Endodermal cell (in vitro differentiated cells): ENCODE measurements around the gene PTPRN2. TPM values are rescaled to one million over a fixed set of nuclear protein-coding genes. Genes with fewer than 3 reads are reported as not detected.

Experiments used
- DNase-seq: peaks from one replicate; pipeline ENCODE4 v3.0.0-alpha.2; 2017
- H3K27ac ChIP-seq: 2 replicates; pipeline ENCODE4 v1.5.1; 2013; ENCODE audit warnings: mild to moderate bottlenecking, low read depth, low read length, moderate library complexity
- H3K27me3 ChIP-seq: 2 replicates; pipeline ENCODE4 v1.6.1; 2013; ENCODE audit warnings: mild to moderate bottlenecking, low read length, moderate library complexity; ENCODE audit not compliant: insufficient read depth, control insufficient read depth, poor library complexity, severe bottlenecking
- H3K36me3 ChIP-seq: 2 replicates; pipeline ENCODE4 v1.7.0; 2013; ENCODE audit warnings: mild to moderate bottlenecking, low read length, moderate library complexity; ENCODE audit not compliant: control insufficient read depth, insufficient read depth
- H3K4me1 ChIP-seq: one replicate; pipeline ENCODE4 v1.7.0; 2013; ENCODE audit warnings: low read length; ENCODE audit not compliant: control insufficient read depth, insufficient read depth
- H3K4me3 ChIP-seq: 2 replicates; pipeline ENCODE4 v1.5.1; 2013; ENCODE audit warnings: mild to moderate bottlenecking, low read length, moderate library complexity
- H3K9ac ChIP-seq: 2 replicates; pipeline ENCODE4 v1.6.1; 2013; ENCODE audit warnings: mild to moderate bottlenecking, low read length, moderate library complexity; ENCODE audit not compliant: poor library complexity, severe bottlenecking; ENCODE audit errors: extremely low read depth
- H3K9me3 ChIP-seq: 2 replicates; pipeline ENCODE4 v1.6.1; 2013; ENCODE audit warnings: mild to moderate bottlenecking, low read length, moderate library complexity; ENCODE audit not compliant: control insufficient read depth
- H3K27ac Mint-ChIP-seq: 2 replicates; pipeline ENCODE4 v1.8.0; 2020; ENCODE audit warnings: mixed read lengths
- H3K27me3 Mint-ChIP-seq: 2 replicates; pipeline ENCODE4 v1.8.0; 2021; ENCODE audit warnings: mild to moderate bottlenecking, mixed read lengths; ENCODE audit not compliant: insufficient read depth
- H3K36me3 Mint-ChIP-seq: 2 replicates; pipeline ENCODE4 v1.8.0; 2020; ENCODE audit warnings: low read depth, mixed read lengths
- H3K4me1 Mint-ChIP-seq: 2 replicates; pipeline ENCODE4 v1.8.0; 2020; ENCODE audit warnings: mixed read lengths
- H3K4me3 Mint-ChIP-seq: 2 replicates; pipeline ENCODE4 v1.8.0; 2020; ENCODE audit warnings: mild to moderate bottlenecking, moderate library complexity, mixed read lengths
- H3K9me3 Mint-ChIP-seq: 2 replicates; pipeline ENCODE4 v1.8.0; 2020; ENCODE audit warnings: mild to moderate bottlenecking, mixed read lengths
- WGBS, 2 experiments: methylation state at CpG; one replicate each; pipeline versions ENCODE4 v1.1.5 to v1.1.7; 2013; ENCODE audit warnings: missing lambda C conversion rate in 2 of 2, mixed read lengths in 1 of 2; ENCODE audit not compliant: insufficient coverage in 1 of 2, insufficient read length in 1 of 2; 5-methylcytosine and 5-hydroxymethylcytosine counted together
- total RNA-seq, 2 donors: library from RNA; stranded (reverse); fragmentation: NEBNext Ultra II Directional in 1 of 2; extraction: Animal tissue kit (Norgen Biotek cat#: 25700) in 1 of 2; gene quantifications; 2 replicates in 1 of 2; 3 replicates in 1 of 2; pipeline ENCODE4 v1.2.1, GENCODE V29; 2021
- TF ChIP-seq, protein P1 (sequence below): fragments of 200-600 bp; sonication (generic); conservative IDR thresholded peaks from 2 replicates; pipeline ENCODE4 v1.5.0; 2021; ENCODE audit warnings: antibody characterized with exemption, mild to moderate bottlenecking

The PTPRN2 gene
- total RNA-seq, 2 donors from 2014 or later, result 0.69 to 1.2 TPM

DNA sequence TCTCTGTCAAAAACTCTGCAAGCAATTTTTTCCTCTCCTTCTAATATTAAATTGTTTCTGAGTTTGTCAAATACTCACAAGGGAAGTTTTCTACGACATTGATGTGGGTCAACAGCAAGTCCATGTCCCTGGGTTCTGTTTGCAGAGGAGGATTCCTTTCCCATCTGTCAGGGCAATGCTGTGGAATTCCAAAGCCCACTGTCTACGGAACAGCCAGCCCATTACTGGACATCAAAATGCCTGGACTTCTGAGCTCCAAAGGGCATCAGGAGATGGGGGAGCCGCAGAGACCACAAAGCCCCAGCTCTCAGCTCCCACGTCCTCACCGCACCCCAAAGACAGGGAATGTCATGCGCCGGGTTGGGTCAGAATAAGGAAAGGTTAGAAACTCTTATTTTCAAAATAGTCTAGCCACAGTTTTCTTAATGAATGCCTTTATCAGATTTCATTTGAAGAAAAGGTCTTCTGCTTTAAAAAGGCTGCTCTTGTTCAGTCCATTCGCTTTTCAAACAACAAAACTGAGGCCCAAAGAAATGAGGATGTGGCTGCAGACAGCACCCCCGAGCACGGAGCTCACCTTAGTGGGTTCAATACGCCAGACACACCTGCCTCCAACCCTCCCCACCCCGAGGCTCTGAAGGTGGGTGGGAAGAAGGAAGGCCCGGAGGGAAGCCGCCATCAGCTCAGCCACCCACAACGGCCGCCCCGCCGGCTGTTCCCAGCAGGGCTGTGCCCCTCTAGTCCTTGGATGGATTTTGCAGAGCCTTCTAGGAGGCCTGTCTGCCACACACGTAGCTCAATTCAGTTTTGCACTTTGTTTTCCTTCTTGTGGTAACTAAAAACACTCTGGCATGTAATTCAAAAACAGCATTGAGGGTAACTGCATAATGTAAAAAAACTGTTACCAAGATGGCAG, 44.7 kb downstream of the PTPRN2 start:
- no peak for DNase-seq

DNA sequence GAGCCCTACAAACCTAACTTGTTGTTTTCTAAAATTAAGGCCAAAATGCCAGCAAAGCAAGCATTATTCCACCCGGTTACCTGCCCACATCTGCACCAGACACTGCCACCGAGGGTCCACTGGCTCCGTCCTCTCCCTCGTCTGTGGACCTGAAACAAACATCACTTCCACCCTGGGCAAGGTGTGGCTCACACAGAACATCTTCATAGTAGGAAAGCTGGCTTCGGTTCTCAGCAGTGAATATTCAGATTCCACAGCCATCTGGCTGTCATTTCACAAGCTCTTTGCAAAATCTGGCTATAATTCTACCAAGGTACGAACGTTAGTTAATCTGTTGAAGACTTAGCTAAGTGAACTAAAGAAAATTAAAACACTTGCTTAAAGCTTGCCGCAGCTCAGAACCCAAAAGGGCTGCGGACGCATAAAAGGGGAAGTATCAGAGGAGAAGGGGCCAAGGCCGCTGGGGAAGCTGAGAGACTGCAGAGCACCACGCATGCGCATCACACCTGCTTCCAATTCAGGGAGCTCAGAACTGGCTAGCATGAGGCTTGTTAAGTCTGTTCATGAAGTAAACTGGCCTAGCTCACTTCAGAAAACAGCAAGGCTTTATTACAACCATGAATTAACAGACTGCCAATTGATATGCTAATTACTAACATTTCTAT, 46.1 kb downstream of the PTPRN2 start:
- Histone ChIP-seq H3K9me3 (peaks cover 65% of the 10 kb centered on the region), H3K27me3 (no peaks in the 10 kb centered on the region), H3K36me3 (no peaks in the 10 kb centered on the region), H3K4me3 (no peak overlapping the region), H3K27ac (no peak overlapping the region), H3K4me1 (no peaks in the 10 kb centered on the region), H3K9ac (no peak overlapping the region)
- H3K9me3 Mint-ChIP-seq, result no peaks in the 10 kb centered on the region
- no peak overlapping the region for H3K27ac Mint-ChIP-seq
- H3K4me1 Mint-ChIP-seq, result no peaks in the 10 kb centered on the region
- H3K36me3 Mint-ChIP-seq, result no peaks in the 10 kb centered on the region
- no peak for DNase-seq
- H3K4me3 Mint-ChIP-seq, result no peak overlapping the region
- WGBS, 2 experiments, result 77 to 89% methylated on average over 9 to 13 of the region's 13 CpGs
- TF ChIP-seq, protein P1, sequence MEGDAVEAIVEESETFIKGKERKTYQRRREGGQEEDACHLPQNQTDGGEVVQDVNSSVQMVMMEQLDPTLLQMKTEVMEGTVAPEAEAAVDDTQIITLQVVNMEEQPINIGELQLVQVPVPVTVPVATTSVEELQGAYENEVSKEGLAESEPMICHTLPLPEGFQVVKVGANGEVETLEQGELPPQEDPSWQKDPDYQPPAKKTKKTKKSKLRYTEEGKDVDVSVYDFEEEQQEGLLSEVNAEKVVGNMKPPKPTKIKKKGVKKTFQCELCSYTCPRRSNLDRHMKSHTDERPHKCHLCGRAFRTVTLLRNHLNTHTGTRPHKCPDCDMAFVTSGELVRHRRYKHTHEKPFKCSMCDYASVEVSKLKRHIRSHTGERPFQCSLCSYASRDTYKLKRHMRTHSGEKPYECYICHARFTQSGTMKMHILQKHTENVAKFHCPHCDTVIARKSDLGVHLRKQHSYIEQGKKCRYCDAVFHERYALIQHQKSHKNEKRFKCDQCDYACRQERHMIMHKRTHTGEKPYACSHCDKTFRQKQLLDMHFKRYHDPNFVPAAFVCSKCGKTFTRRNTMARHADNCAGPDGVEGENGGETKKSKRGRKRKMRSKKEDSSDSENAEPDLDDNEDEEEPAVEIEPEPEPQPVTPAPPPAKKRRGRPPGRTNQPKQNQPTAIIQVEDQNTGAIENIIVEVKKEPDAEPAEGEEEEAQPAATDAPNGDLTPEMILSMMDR, result no peak
- no peaks in the 10 kb centered on the region for H3K27me3 Mint-ChIP-seq

More for the DNA sequence above, 44.7 kb downstream of the PTPRN2 start:
- H3K27ac Mint-ChIP-seq, result no peak overlapping the region
- no peak overlapping the region for H3K9ac ChIP-seq
- H3K27me3 ChIP-seq, result no peaks in the 10 kb centered on the region
- peaks cover 2% of the 10 kb centered on the region for H3K27me3 Mint-ChIP-seq
- WGBS, 2 experiments, result 72 to 78% methylated on average over 9 to 19 of the region's 19 CpGs
- no peaks in the 10 kb centered on the region for H3K36me3 Mint-ChIP-seq
- H3K27ac ChIP-seq, result no peak overlapping the region
- no peaks in the 10 kb centered on the region for H3K4me1 Mint-ChIP-seq
- H3K36me3 ChIP-seq, result no peaks in the 10 kb centered on the region
- H3K9me3 ChIP-seq, result peaks cover 56% of the 10 kb centered on the region
- no peaks in the 10 kb centered on the region for H3K9me3 Mint-ChIP-seq
- H3K4me3 ChIP-seq, result no peak overlapping the region
- TF ChIP-seq, protein P1, result no peak
- H3K4me1 ChIP-seq, result no peaks in the 10 kb centered on the region
- no peak overlapping the region for H3K4me3 Mint-ChIP-seq

DNA sequence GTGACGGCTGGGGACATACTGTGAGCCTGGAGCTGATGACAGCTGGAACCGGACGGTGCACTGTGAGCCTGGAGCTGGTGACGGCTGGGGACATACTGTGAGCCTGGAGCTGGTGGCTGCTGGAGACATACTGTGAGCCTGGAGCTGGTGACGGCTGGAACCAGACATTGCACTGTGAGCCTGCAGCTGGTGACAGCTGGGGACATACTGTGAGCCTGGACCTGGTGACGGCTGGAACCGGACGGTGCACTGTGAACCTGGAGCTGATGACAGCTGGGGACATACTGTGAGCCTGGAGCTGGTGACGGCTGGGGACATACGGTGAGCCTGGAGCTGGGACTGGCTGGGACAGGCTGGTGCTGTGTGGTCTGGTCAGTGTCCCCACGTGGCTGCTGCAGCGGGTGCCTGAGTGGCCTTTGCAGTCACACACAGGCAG, 47.9 kb downstream of the PTPRN2 start:
- Histone ChIP-seq H3K27ac (no peak overlapping the region), H3K27me3 (no peaks in the 10 kb centered on the region), H3K4me3 (no peak overlapping the region), H3K9me3 (peaks cover 72% of the 10 kb centered on the region), H3K9ac (no peak overlapping the region), H3K36me3 (no peaks in the 10 kb centered on the region), H3K4me1 (no peaks in the 10 kb centered on the region)
- Mint-ChIP-seq H3K36me3 (no peaks in the 10 kb centered on the region), H3K27me3 (no peaks in the 10 kb centered on the region), H3K27ac (no peak overlapping the region), H3K4me3 (no peak overlapping the region), H3K9me3 (no peaks in the 10 kb centered on the region), H3K4me1 (no peaks in the 10 kb centered on the region)
- TF ChIP-seq, protein P1, result no peak
- DNase-seq, result no peak
- 87 to 90% methylated on average over 8 to 12 of the region's 12 CpGs for WGBS, 2 experiments
